Stimulated activated CD8-positive, alpha-beta memory T cell treated with anti-CD3 and anti-CD28 coated beads, Interleukin-2, amount 100 ng/mL, for 1 hour (primary cell): Measurements from ENCODE around the gene PACS1.
"Not testable (repeated sequence)": the region's sequence is repeated elsewhere in the genome, so short reads cannot be mapped to it uniquely, and the experiment has no call there.

ENCODE experiments used
- DNase-seq, 2 donors: peaks; one replicate each; pipeline ENCODE4 v3.0.0-alpha.2; 2020; ENCODE audit warnings: low read depth in 2 of 2

PACS1 gene

DNA sequence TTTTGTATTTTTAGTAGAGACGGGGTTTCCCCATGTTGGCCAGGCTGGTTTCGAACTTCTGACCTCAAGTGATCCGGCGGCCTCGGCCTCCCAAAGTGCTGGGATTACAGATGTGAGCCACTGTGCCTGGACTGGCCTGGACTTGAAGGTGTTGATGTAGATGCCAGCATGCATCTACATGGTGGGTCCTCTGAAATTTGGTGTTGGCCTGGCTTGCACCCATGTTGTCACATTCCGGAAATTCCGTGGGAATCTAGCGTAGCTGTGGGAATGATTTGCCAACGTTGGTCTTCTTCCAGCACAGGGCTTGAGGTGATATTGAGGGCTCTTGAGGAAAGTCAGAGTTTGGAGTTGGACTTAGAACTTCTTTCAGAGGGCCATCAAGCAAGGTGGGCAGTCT lies 6.5 kb downstream of the PACS1 start:
- DNase-seq: no peak

DNA sequence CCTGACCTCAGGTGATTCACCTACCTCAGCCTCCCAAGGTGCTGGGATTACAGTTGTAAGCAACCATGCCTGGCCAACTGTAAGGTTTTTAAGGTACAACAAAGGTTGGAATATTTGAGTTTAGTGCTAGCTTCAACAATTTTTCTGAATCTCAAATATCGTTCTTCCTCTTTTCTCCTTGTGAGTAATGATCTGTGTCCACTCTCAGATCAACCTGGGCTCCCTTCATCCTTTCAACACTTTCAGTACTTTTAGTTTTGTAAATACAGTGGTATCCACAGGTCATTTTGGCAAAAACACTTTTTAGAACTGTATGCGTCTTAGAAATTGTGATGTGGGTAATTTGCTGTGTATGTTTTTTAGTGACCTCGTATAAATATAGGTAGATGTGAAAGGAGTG lies 7.9 kb downstream of the PACS1 start:
- no peak for DNase-seq

DNA sequence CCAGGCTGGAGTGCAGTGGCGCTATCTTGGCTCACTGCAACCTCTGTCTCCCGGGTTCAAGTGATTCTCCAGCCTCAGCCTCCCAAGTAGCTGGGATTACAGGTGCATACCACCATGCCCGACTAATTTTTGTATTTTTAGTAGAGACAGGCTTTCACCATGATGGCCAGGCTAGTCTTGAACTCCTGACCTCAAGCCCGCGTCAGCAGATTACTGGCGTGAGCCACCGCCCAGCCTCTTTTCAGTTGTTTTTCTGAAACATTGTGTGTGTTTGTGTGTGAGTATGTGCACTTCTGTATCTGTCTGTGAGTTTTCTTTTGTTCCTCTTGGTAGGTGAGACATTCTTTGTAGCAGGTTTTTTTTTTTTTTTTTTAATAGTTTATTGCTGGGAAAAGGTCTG lies 8.9 kb downstream of the PACS1 start:
- DNase-seq: not testable (repeated sequence)

DNA sequence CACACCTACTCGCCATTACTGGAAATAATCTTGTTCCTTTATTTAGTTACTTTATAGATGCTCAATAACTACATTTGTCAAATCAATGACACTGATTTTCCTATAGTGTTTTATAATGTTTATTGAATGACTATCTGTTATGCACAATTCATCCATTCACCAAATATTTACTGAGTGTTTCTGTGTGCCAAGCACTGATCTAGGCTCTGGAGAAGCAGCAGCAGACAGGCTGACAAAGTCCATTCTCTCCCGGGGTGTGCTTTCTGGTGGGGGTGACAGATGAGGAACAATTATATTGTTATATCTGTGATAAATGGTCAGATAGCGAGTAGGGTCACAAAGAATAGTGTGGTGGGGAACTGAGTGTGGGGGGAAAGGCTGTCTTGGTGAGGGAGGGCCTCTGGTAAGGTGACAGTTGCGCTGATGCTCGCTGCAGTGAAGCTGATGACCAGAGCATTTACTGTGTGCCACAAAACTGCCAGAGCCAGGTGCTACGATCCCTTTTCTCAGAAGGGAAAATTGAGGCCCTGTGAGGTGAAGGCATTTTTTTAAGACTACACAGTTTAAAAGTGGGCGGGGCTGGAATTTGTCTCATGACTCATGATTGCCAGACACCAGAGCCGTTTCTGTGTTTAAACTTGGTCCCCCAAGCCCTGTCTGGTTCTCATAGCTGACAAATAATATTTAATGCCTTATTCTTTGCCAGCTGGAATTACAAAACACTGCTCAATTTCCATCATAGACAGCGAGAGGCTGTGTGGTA lies 10.2 kb downstream of the PACS1 start:
- DNase-seq: peak; percentile 54

DNA sequence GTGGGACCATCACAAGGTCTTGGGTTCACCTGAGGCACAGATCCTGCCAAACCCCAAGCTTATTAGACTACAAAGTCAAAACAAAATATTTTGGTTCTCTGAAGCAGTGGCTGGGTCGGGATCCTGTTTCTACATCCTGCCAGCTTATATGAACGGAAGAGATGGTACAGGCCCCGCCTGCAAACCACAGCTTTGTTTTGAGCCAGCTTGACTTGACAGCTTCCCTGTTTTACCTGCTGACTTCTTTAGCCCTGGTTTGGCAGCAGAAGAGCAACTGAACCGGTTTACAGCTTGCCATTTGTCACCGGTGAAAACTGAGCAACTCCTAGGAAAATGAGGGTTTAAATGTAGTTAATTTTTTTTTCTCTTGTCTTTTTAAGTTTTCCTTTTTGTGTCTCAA lies 11.4 kb downstream of the PACS1 start:
- peak in 1 of 2 donors; percentile 54 for DNase-seq

DNA sequence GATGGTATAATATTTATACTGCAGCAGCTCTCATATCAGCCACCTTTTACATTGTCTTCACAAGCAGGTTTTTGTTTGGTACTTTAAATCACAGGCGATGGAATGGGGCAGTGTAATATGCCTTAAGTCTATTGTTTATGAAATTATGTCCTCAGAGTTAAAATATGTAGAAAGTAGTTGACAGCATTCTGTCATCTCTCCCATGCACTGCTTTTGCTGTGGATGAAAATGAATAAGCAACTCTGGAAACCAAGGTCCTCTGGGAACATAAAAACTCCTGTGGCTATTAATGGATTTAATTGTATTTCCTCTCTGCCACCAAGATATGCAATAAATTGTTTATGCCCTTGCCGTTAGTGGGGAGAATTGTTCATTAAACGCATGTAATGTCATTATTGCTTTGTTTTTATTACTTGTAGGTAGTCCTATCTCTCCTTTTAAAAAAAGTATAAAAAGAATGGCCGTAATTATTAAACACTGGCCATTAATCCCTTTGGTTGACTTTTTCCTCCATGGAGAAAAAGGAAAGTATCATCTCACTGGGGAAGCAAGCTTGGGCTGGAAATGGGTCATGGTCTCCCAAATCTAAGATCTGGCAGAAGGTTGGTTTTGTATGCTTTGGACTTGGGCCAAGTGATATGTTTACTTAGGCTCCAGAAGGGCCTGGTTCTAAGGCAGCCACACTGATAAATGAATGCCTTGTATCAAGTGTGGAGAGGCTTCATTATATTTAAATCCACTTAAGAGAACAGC lies 13.1 kb downstream of the PACS1 start:
- no peak for DNase-seq

DNA sequence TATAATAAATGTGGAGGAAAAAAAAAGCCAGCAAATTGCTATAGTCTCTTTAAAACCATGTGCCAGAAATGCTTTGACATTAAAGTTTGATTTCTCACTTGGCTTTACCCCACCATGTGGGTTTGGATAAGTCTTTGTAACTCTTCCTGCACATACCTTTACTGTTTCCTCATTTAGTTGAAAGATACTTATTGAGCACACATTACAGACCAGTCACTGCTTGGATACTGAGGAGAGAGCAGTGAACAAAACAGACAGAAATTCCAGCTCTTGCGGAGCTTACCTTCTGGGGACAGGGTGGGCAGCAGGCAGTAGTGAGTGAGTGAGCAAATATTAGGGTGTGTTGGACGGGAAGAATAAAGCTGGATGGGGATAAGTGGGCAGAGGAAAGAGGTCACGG lies 13.7 kb downstream of the PACS1 start:
- DNase-seq: no peak

DNA sequence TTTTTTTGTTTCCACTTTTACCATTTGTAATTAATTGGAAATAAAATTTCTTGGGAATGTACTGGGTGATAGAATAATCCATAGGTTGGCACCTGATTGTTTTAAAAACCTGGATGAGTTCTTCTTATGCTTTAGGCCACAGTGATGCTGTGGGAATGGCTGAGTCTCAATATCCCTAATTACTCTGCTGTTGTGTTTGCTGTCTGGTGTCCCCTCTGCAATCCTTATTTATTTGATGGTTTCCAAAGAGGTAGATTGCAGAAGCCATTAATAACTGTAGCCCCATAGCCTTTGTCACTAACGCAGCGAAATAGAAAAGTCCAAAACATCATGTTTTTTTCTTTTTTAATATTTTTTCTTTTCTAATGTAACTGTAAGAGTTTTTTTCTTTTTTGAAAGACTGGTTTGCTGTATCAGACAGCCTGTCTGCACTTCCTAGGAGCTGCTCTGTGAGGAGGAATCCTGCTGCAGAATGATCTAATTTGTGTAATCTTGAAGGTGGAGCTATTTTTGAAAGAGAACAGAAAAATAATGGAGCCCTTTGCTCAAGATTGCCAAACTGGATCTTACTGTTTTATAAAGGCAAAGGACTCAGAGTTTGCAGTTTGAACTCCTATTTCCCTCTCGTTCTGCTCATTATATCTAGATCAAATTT lies 14.9 kb downstream of the PACS1 start:
- no peak for DNase-seq

DNA sequence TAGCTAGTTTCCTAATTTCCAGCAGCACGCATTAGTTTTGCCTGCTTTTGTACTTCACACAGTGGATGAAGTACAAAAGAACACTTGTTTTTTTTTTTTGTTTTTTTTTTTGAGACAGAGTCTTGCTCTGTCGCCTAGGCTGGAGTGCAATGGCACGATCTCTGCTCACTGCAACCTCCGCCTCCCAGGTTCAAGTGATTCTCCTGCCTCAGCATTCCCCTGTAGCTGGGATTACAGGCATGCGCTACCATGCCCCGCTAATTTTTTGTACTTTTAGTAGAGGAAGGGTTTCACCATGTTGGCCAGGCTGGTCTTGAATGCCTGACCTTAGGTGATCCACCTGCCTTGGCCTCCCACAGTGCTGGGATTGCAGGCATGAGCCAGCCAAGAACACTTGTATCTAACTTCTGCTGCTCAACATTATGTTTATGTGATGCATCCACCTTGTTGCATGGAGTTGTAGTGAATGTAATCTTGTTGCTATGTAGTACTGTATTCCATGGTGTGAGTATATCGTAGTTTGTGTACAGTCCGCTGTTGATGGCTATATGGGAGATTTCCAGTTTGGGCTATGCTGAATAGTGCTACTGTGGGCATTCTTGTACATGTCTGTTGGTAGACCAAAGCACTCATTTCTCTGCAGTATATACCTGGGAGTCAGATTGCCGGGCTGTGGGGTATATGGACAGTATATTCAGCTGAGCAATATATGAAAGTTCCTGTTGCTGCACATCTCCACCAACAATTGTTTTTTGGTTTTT lies 17.3 kb downstream of the PACS1 start:
- DNase-seq: no peak

DNA sequence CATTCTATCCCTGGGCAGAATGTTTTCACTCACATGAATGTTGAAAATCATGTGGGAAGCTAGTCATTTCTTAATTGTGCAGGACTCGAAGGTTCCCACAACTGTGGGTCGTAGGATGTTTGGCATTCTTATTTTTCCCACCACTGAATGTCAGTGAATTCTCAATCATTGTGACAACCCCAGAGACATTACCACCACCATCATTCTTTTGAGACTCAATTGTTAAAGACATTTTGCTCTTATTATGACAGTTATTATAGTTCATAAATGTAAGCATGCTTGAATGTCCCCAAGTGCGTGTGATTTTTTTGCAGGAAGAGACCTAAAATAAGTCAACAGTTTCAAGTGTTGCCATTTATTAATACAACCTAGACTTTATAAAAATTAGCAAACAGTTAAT lies 19.0 kb downstream of the PACS1 start:
- DNase-seq: no peak

DNA sequence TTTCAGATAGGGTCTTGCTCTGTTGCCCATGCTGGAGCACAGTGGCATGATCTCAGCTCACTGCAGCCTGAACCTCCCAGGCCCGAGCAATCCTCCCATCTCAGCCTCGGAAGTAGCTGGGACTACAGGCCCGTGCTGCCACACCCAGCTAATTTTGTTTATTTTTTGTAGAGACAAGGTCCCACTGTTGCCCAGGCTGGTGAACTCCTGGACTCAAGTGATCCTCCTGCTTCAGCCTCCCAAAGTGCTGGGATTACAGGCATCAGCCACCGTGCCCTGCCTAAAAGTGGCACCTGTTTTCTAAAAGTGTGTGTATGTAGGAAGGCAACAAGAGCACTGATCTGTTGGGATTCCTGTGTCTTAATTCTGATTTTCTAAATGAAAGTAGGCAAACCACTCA lies 20.2 kb downstream of the PACS1 start:
- DNase-seq: no peak

DNA sequence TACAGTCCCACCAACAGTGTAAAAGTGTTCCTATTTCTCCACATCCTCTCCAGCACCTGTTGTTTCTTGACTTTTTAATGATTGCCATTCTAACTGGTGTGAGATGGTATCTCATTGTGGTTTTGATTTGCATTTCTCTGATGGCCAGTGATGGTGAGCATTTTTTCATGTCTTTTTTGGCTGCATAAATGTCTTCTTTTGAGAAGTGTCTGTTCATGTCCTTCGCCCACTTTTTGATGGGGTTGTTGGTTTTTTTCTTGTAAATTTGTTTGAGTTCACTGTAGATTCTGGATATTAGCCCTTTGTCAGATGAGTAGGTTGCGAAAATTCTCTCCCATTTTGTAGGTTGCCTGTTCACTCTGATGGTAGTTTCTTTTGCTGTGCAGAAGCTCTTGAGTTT lies 22.1 kb downstream of the PACS1 start:
- DNase-seq: not testable (repeated sequence)

DNA sequence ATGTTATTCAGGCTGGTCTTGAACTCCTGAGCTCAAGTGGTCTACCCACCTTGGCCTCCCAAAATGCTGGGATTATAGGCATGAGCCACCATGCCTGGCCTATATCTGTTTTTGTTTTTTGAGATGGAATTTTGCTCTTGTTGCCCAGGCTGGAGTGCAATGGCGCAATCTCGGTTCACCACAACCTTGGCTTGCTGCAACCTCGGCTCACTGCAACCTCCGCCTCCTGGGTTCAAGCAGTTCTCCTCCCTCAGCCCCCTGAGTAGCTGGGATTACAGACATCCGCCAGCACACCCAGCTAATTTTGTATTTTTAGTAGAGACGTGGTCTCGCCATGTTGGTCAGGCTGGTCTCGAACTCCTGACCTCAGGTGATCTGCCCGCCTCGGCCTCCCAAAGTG lies 29.7 kb downstream of the PACS1 start:
- not testable (repeated sequence) for DNase-seq

DNA sequence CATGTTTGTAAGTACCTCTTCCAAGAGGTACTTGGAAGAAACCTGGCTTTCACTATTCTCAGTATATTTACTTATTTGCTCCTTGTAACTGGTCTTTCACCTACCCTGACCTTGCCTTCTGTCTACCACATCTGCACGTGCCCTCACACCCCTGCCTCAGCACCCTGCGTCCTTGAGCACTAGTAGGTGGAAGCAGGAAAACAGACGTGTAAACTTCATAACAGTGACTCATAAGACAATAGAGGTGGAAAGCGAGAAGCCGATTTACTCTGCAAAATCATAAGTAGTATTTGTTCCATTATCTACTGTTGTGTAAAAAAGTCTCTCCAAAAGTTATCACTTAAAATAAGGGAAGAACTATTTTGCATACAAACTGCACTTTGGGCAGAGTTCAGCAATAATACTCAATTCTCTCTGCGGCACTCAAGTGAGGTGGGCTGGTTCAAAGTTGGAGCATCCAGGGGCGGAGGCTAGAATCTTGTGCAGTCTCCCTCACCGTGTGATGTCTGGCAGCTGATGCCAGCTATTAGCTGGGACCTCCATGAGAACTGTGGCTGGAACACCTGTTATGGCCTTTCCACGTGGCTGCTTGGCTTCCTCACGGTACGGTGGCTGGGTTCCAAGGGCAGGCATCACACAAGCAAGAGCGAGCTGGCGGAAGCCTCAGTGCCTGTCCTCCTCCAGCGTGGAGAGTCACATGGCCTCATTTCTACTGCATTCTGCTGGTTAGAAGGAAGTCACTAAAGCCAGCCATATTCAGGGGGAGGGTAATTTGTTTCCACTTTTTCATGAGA lies 30.4 kb downstream of the PACS1 start:
- DNase-seq: peak in 1 of 2 donors; percentile 35

DNA sequence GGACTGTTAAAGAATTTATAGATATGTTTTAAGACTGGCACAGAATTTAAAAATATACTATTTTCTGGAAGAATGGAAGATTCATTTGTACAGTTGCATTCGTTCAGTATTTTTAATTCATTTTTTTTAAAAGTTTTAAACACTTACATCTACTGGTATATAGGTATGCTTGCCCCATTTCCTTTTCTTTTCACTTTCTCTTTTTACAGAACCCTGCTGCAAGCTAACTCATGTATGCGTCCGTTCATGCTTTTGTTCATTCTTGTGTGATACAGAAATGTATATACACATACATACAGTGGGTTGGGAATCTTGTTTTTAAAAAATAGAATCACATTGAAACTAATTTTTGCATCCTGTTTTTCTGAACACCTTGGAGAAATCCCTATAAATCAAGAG lies 31.0 kb downstream of the PACS1 start:
- DNase-seq: no peak

DNA sequence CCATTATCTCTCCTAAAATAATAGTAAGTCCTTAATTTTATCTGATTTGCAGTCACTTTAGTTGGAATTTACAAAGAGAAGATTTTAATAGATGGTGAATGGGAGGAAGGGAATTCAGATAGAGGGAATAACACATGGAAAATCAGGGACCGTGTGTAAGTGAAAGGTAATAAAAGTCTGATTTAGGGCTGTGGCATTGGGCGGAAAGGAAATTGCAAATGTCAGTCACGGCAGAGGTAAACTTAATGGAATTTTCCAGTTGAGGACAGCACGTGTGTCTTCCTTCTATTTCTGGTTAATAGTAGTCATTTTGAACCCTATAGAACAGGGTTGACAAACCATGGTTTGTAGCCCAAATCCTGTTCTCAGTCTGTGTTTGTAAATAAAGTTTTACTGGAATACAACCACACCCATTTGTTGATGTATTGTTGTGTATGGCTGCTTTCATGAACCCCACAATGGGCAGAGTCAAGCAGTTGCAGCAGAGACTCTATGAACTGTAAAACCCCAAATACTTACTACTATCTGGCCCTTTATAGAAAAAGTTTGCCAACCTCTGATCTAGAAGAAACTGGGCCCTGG lies 34.1 kb downstream of the PACS1 start:
- no peak for DNase-seq

DNA sequence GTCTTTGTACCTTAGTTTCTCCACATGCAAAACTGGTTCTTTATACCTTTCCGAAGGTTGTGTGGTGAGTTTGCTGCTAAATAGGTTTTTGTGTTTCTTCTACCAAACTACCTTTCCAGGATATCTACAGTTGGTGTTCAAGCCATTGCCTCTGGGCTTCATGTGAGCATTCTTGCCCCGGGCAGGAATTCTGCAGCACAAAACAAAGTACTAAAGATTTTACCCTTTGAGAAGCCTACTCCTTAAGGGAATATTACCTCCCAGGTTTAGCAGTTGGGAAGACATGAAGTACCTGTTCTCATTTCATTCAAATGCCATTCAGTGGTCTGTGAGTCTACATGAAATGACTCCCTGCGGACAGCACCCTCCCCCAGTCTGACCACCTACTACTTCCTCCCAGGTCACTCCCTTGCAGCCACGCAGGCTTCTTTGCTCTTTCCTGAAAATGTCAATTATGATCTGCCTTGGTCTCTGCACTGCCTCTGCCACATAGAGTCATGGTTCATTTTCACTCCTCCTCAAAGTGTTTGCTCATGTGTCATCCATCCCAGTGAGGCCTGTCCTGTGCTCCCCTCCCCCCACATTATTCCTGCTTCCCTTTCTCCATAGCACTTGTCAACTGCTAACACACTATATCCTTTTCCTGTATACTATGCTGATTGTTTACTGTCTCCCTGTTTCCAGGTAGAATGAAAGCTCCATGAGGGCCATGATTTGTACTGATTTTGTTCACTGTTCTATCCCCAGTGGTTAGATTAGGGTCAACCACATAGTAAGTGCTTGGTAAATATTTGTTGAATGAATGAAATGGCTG lies 36.9 kb downstream of the PACS1 start:
- no peak for DNase-seq

DNA sequence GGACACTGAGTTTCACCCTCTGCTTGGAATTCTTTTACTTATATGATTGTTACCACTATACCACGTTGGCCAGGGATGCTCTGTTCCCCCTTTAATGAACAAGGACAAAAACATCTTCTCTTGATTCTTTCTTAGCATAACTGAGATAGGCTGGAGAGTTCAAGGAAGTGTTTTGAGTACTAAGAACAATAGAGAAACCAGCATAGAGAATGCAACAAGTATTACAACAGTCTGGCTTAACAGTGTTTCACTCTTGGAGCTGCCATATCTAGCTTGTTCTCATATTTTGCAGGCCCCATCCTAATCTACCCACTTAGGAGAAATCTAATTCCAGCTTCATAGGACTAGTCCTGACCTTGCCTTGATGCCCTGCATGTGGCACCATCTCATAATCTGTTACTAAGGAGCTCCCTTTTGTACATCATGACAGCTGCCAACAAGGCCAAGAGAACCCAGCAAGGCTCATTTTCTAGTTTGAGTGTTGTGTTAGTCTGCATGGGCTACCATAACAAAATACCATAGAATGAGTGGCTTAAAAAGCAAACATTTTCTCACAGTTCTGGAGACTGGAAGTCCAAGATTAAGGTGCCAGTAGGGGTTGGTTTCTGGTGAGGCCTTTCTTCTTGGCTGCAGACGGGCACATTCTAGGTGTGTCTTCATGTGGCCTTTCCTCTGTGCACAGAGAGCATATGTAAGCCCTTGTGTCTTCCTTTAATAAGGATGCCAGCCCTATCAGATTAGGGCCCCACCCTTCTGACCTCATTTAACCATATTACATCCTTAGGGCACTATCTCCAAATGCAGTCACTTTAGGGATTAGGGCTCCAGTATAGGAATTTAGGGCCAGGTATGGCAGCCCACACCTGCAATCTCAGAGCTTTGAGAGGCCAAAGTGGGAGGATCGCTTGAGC lies 37.8 kb downstream of the PACS1 start:
- no peak for DNase-seq

DNA sequence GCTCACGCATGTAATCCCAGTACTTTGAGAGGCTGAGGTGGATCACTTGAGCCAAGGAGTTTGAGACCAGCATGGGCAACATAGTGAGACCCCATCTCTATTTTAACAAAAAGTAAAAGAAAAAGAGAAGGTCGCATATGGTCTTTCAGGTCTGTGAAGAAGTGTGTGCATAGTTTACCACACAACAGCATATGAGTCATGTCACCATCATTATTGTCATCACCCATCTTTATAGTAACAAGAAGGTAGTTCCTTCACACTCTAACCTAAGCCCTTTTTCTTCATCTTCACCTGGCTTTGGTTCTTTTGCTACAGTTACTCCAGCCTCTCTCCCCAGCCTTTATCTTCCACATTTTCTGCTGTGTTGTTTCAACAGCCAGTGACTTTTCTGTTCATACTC lies 39.2 kb downstream of the PACS1 start:
- no peak for DNase-seq
